Left ventricle myocardium inferior (tissue), 1 donor: Measurements from ENCODE around the gene NAP1L4. TPM values are rescaled to one million over a fixed set of nuclear protein-coding genes. Genes with fewer than 3 reads are reported as not detected.

Source experiments
- total RNA-seq: library from RNA; stranded (reverse); fragmentation: NEBNext Ultra II Directional; extraction: Animal tissue kit (Norgen Biotek cat#: 25700); gene quantifications from one replicate; pipeline ENCODE4 v1.2.1, GENCODE V29; 2021
- donor health status: DM: no; HTN: yes; CAD: no; lungs with severe emphysema.

Gene NAP1L4
- total RNA-seq, 1 donor from 2014 or later: 175 TPM

Other genes starting within 250 kb of the NAP1L4 start
- gene CDKN1C, start 106.6 kb downstream of the NAP1L4 start, total RNA-seq: 33.0 TPM
- not detected for gene PHLDA2, start 62.9 kb downstream of the NAP1L4 start, total RNA-seq
- gene CARS1, start 65.1 kb upstream of the NAP1L4 start, total RNA-seq: 14.3 TPM
- 11.4 TPM for gene OSBPL5, start 173.0 kb upstream of the NAP1L4 start, total RNA-seq
- gene MRGPRG, start 226.5 kb upstream of the NAP1L4 start, total RNA-seq: not detected
- 0.36 TPM for gene MRGPRE, start 240.1 kb upstream of the NAP1L4 start, total RNA-seq